IMR-90 (cell line): ENCODE results near the gene ADARB2.

Experiments
- BHLHE40 ChIP-seq: fragments of 150-350 bp; IDR thresholded peaks from 2 replicates; pipeline ENCODE4 v1.6.1; 2016; ENCODE audit warnings: mild to moderate bottlenecking, low read depth, low read length
- CEBPB ChIP-seq: IDR thresholded peaks from 2 replicates; pipeline ENCODE4 v1.6.1; 2012; ENCODE audit warnings: low read depth, low read length, improper control_type of control experiment
- MAFK ChIP-seq: IDR thresholded peaks from 2 replicates; pipeline ENCODE4 v1.6.1; 2012; ENCODE audit warnings: low read depth, low read length, improper control_type of control experiment
- MXI1 ChIP-seq: IDR thresholded peaks from 2 replicates; pipeline ENCODE4 v1.6.1; 2012; ENCODE audit warnings: low read depth, mild to moderate bottlenecking, low read length, moderate library complexity, borderline replicate concordance
- POLR2A ChIP-seq: IDR thresholded peaks from 2 replicates; pipeline ENCODE4 v1.6.1; 2012; ENCODE audit warnings: mild to moderate bottlenecking, low read depth, low read length
- RAD21 ChIP-seq: IDR thresholded peaks from 2 replicates; pipeline ENCODE4 v1.6.1; 2012; ENCODE audit warnings: low read length, improper control_type of control experiment
- RFX5 ChIP-seq: IDR thresholded peaks from 2 replicates; pipeline ENCODE4 v1.8.0; 2012; ENCODE audit warnings: low read depth, mild to moderate bottlenecking, low read length, moderate library complexity
- SMC3 ChIP-seq: fragments of 150-350 bp; IDR thresholded peaks from 2 replicates; pipeline ENCODE4 v1.6.1; 2016; ENCODE audit warnings: low read depth, mild to moderate bottlenecking, antibody characterized with exemption, low read length, moderate library complexity
- TF ChIP-seq, protein P1 (sequence below): conservative IDR thresholded peaks from 2 replicates; pipeline ENCODE4 v1.5.1; 2012; ENCODE audit warnings: mild to moderate bottlenecking, low read depth, low read length, improper control_type of control experiment
- TF ChIP-seq, protein P2 (sequence below): fragments of 150-350 bp; IDR thresholded peaks from 2 replicates; pipeline ENCODE4 v1.6.1; 2017; ENCODE audit warnings: mild to moderate bottlenecking, antibody characterized with exemption, low read length, low read depth
- TF ChIP-seq, protein P3 (sequence below): fragments of 150-350 bp; IDR thresholded peaks from 2 replicates; pipeline ENCODE4 v1.6.1; 2016; ENCODE audit warnings: low read depth, mild to moderate bottlenecking, low read length, moderate library complexity, borderline replicate concordance

DNA sequence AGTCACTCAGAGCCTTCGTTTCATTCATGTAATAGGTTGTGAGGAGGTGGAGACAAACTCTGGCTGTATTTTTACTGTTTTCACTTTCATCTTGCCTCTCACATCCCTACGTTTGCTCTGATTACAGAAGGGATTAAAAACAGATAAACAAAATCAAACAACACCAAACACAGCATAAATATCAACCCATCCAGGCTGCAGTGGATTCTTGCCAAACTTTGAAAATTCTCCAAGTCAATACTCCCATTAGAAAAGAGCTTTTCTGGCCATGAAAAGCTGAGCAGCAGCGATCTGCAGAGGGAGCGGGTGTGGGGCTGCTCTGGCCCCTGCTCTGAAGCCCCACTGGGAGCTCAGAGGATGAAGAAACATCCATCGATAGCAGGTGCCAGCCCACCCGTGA is 397.9 kb downstream of the ADARB2 start:
- TF ChIP-seq POLR2A (no peak), MAFK (no peak), BHLHE40 (no peak), CEBPB (no peak), RAD21 (no peak), SMC3 (no peak), RFX5 (no peak), MXI1 (no peak)
- TF ChIP-seq, protein P1, sequence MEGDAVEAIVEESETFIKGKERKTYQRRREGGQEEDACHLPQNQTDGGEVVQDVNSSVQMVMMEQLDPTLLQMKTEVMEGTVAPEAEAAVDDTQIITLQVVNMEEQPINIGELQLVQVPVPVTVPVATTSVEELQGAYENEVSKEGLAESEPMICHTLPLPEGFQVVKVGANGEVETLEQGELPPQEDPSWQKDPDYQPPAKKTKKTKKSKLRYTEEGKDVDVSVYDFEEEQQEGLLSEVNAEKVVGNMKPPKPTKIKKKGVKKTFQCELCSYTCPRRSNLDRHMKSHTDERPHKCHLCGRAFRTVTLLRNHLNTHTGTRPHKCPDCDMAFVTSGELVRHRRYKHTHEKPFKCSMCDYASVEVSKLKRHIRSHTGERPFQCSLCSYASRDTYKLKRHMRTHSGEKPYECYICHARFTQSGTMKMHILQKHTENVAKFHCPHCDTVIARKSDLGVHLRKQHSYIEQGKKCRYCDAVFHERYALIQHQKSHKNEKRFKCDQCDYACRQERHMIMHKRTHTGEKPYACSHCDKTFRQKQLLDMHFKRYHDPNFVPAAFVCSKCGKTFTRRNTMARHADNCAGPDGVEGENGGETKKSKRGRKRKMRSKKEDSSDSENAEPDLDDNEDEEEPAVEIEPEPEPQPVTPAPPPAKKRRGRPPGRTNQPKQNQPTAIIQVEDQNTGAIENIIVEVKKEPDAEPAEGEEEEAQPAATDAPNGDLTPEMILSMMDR = no peak
- TF ChIP-seq, protein P2, sequence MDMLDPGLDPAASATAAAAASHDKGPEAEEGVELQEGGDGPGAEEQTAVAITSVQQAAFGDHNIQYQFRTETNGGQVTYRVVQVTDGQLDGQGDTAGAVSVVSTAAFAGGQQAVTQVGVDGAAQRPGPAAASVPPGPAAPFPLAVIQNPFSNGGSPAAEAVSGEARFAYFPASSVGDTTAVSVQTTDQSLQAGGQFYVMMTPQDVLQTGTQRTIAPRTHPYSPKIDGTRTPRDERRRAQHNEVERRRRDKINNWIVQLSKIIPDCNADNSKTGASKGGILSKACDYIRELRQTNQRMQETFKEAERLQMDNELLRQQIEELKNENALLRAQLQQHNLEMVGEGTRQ = no peak
- TF ChIP-seq, protein P3, sequence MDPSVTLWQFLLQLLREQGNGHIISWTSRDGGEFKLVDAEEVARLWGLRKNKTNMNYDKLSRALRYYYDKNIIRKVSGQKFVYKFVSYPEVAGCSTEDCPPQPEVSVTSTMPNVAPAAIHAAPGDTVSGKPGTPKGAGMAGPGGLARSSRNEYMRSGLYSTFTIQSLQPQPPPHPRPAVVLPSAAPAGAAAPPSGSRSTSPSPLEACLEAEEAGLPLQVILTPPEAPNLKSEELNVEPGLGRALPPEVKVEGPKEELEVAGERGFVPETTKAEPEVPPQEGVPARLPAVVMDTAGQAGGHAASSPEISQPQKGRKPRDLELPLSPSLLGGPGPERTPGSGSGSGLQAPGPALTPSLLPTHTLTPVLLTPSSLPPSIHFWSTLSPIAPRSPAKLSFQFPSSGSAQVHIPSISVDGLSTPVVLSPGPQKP = no peak
